NCI-H146 treated with DMSO at 0.1 percent for 48 hours (cell line): ENCODE data around the gene GLRX5.
A peak's percentile ranks its signal among the peaks of the same experiment; 100 is the strongest.

ENCODE experiments used
- DNase-seq: peaks from one replicate; lab custom pipeline; 2025; ENCODE audit not compliant: unreplicated experiment; lab: John Stamatoyannopoulos, UW

Gene GLRX5

GRCh38 chr14:95531969-95532368, 2.9 kb upstream of the GLRX5 start:
- DNase-seq: no peak

GRCh38 chr14:95533391-95533821, 1.4 kb upstream of the GLRX5 start:
- DNase-seq: peak; percentile 26

GRCh38 chr14:95533822-95534221, 1.0 kb upstream of the GLRX5 start:
- no peak for DNase-seq

GRCh38 chr14:95535226-95536021, 574 bp downstream of the GLRX5 start:
- no peak for DNase-seq

- DNase-seq: no peak
Observed at GRCh38 chr14:95536036-95536593, 1.3 kb downstream of the GLRX5 start.

GRCh38 chr14:95536671-95537070, 1.8 kb downstream of the GLRX5 start:
- DNase-seq: no peak

GRCh38 chr14:95537298-95538089, 2.6 kb downstream of the GLRX5 start:
- no peak for DNase-seq

- DNase-seq: no peak
Observed at GRCh38 chr14:95538801-95539509, 4.1 kb downstream of the GLRX5 start.

- no peak for DNase-seq
Observed at GRCh38 chr14:95540236-95540855, 5.5 kb downstream of the GLRX5 start.

- no peak for DNase-seq
Observed at GRCh38 chr14:95541346-95541745, 6.5 kb downstream of the GLRX5 start.

- DNase-seq: no peak
Observed at GRCh38 chr14:95541932-95542930, 7.4 kb downstream of the GLRX5 start.

GRCh38 chr14:95543021-95543420, 8.2 kb downstream of the GLRX5 start:
- no peak for DNase-seq

- no peak for DNase-seq
Observed at GRCh38 chr14:95544588-95544987, 9.7 kb downstream of the GLRX5 start.

- no peak for DNase-seq
Observed at GRCh38 chr14:95545515-95546168, 10.8 kb downstream of the GLRX5 start.

GRCh38 chr14:95547272-95547625, 12.4 kb downstream of the GLRX5 start:
- no peak for DNase-seq

- DNase-seq: no peak
Observed at GRCh38 chr14:95547626-95548327, 12.9 kb downstream of the GLRX5 start.

- no peak for DNase-seq
Observed at GRCh38 chr14:95548328-95548929, 13.6 kb downstream of the GLRX5 start.
